Measurements from ENCODE around the gene KCNMA1.

The KCNMA1 gene

DNA sequence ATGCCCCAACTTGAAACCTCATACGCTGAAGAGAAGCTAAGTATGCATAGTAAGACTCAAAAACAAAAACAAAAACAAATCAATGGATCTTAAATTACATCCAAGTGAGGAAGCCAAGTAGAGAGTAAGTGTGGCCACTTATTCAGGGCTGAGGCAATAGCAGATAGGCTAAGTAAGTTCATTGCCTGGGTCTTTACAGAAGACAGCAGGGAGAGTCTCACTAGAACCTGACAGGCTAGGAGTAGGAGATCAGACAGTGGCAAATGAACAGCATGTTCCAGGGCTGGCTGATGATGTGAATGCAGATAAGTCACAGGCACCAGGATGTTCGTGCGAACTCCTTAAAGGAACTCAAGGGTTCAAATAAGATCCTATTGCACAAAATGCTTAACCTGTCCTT, 568.6 kb downstream of the KCNMA1 start:
- TF ChIP-seq ZBTB7A (IDR thresholded peaks at IDR 0.05; ENCODE audit: low read depth) (no peak), FOXM1 (IDR thresholded peaks at IDR 0.05; ENCODE audit: borderline replicate concordance, low read depth) (no peak), TAF1 (IDR thresholded peaks at IDR 0.05; ENCODE audit: low read depth) (no peak), CREB1 (IDR thresholded peaks at IDR 0.05; ENCODE audit: low read depth) (no peak), EGR1 (IDR thresholded peaks at IDR 0.05) (no peak), NFIC (IDR thresholded peaks at IDR 0.05) (no peak), TEAD4 (IDR thresholded peaks at IDR 0.05) (no peak), YY1 (IDR thresholded peaks at IDR 0.05; ENCODE audit: low read depth) (no peak), TCF12 (IDR thresholded peaks at IDR 0.05; ENCODE audit: low read depth) (no peak), RAD21 (IDR thresholded peaks at IDR 0.05; ENCODE audit: low read depth) (no peak), EP300 (IDR thresholded peaks at IDR 0.05; ENCODE audit: borderline replicate concordance) (no peak)
- TF ChIP-seq, protein P1, sequence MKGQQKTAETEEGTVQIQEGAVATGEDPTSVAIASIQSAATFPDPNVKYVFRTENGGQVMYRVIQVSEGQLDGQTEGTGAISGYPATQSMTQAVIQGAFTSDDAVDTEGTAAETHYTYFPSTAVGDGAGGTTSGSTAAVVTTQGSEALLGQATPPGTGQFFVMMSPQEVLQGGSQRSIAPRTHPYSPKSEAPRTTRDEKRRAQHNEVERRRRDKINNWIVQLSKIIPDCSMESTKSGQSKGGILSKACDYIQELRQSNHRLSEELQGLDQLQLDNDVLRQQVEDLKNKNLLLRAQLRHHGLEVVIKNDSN (IDR thresholded peaks at IDR 0.05): no peak
- TF ChIP-seq, protein P2, sequence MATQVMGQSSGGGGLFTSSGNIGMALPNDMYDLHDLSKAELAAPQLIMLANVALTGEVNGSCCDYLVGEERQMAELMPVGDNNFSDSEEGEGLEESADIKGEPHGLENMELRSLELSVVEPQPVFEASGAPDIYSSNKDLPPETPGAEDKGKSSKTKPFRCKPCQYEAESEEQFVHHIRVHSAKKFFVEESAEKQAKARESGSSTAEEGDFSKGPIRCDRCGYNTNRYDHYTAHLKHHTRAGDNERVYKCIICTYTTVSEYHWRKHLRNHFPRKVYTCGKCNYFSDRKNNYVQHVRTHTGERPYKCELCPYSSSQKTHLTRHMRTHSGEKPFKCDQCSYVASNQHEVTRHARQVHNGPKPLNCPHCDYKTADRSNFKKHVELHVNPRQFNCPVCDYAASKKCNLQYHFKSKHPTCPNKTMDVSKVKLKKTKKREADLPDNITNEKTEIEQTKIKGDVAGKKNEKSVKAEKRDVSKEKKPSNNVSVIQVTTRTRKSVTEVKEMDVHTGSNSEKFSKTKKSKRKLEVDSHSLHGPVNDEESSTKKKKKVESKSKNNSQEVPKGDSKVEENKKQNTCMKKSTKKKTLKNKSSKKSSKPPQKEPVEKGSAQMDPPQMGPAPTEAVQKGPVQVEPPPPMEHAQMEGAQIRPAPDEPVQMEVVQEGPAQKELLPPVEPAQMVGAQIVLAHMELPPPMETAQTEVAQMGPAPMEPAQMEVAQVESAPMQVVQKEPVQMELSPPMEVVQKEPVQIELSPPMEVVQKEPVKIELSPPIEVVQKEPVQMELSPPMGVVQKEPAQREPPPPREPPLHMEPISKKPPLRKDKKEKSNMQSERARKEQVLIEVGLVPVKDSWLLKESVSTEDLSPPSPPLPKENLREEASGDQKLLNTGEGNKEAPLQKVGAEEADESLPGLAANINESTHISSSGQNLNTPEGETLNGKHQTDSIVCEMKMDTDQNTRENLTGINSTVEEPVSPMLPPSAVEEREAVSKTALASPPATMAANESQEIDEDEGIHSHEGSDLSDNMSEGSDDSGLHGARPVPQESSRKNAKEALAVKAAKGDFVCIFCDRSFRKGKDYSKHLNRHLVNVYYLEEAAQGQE (IDR thresholded peaks at IDR 0.05; ENCODE audit: low read depth): no peak

DNA sequence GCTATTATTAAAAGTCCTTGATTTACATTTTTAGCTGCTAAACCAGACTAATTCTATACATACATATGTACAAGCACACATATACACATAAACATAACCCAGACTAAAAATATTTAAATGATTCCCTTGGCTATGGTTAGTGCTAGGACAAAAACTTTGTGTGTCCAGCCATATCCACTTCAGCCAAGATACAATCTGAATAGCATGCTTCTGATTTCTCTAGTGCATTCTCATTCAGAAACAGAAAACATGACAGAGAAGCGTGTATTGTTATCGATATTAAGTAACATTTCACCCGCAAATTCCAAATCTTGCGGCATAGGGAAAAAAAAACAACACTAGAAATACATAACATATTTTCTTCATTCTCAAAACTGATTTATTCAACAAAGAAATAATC, 569.3 kb downstream of the KCNMA1 start:
- TF ChIP-seq, protein P2 (IDR thresholded peaks at IDR 0.05; ENCODE audit: low read depth): no peak
- TF ChIP-seq EGR1 (IDR thresholded peaks at IDR 0.05) (no peak), TEAD4 (IDR thresholded peaks at IDR 0.05) (no peak), EP300 (IDR thresholded peaks at IDR 0.05; ENCODE audit: borderline replicate concordance) (no peak), FOXM1 (IDR thresholded peaks at IDR 0.05; ENCODE audit: borderline replicate concordance, low read depth) (no peak), NFIC (IDR thresholded peaks at IDR 0.05) (no peak)

DNA sequence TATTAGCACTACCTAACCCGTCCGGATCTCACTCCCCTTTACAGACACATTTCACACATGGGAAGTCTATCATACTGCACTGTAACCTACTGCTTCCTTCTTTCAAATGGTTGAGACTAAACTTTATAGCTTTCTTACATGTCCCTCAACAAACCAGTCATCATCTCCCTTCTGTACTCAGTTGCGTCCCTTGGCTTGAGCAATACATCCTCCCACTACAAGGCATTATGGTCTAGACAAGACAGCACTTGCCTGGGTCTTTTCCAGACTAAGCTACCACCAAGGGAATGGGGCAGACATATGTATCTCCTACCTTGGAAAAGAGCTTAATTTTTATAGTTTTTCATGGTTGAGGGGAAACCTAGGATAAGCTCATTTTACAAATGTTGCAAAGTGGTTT, 575.2 kb downstream of the KCNMA1 start:
- TF ChIP-seq CREB1 (IDR thresholded peaks at IDR 0.05; ENCODE audit: low read depth) (no peak), TEAD4 (IDR thresholded peaks at IDR 0.05) (no peak), FOXM1 (IDR thresholded peaks at IDR 0.05; ENCODE audit: borderline replicate concordance, low read depth) (no peak), EP300 (IDR thresholded peaks at IDR 0.05; ENCODE audit: borderline replicate concordance) (no peak), NFIC (IDR thresholded peaks at IDR 0.05) (no peak)
- TF ChIP-seq, protein P3, sequence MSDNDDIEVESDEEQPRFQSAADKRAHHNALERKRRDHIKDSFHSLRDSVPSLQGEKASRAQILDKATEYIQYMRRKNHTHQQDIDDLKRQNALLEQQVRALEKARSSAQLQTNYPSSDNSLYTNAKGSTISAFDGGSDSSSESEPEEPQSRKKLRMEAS (IDR thresholded peaks at IDR 0.05): no peak
- TF ChIP-seq, protein P2 (IDR thresholded peaks at IDR 0.05; ENCODE audit: low read depth): no peak

DNA sequence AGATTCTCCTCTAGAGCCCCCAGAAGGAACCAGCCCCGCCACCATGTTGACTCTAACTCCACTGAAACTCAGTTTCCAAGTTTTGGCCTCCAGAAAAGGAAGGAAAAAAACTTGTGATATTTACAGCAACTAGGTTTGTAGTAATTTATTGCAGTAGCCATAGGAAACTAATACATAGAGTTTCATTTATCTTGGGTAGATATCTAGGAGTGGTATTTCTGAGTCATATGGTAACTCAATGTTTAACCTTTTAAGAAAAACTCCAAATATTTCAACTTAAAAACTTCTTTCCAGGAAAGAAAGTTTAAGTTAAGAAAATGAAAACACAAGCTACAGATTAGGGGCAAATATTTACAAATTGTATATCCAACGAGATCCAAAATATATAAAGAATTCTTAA, 576.7 kb downstream of the KCNMA1 start:
- TF ChIP-seq, protein P2 (IDR thresholded peaks at IDR 0.05; ENCODE audit: low read depth): no peak
- no peak for TF ChIP-seq NFIC (IDR thresholded peaks at IDR 0.05)
- no peak for TF ChIP-seq TCF12 (IDR thresholded peaks at IDR 0.05; ENCODE audit: low read depth)
- TF ChIP-seq, protein P3 (IDR thresholded peaks at IDR 0.05): no peak
- no peak for TF ChIP-seq CREB1 (IDR thresholded peaks at IDR 0.05; ENCODE audit: low read depth)
- TF ChIP-seq, protein P1 (IDR thresholded peaks at IDR 0.05): no peak
- TF ChIP-seq CEBPB (IDR thresholded peaks at IDR 0.05): no peak
- no peak for TF ChIP-seq FOXM1 (IDR thresholded peaks at IDR 0.05; ENCODE audit: borderline replicate concordance, low read depth)
- TF ChIP-seq EP300 (IDR thresholded peaks at IDR 0.05; ENCODE audit: borderline replicate concordance): no peak
- no peak for TF ChIP-seq EGR1 (IDR thresholded peaks at IDR 0.05)
- no peak for TF ChIP-seq TEAD4 (IDR thresholded peaks at IDR 0.05)
- no peak for TF ChIP-seq ZBTB7A (IDR thresholded peaks at IDR 0.05; ENCODE audit: low read depth)
- no peak for TF ChIP-seq YY1 (IDR thresholded peaks at IDR 0.05; ENCODE audit: low read depth)
- TF ChIP-seq RAD21 (IDR thresholded peaks at IDR 0.05; ENCODE audit: low read depth): no peak

Data from Ishikawa (cell line).